H1 (cell line): Measurements from ENCODE around the gene TMEM63C.
"Not testable (repeated sequence)": the region's sequence is repeated elsewhere in the genome, so short reads cannot be mapped to it uniquely, and the experiment has no call there.

Experiments
- CREB1 ChIP-seq: IDR thresholded peaks from 2 replicates; pipeline ENCODE4 v1.6.1; 2012; ENCODE audit warnings: inconsistent platforms
- CTCF ChIP-seq, 3 experiments: IDR thresholded peaks; 1 replicate in 2 of 3; 2 replicates in 1 of 3; pipeline versions ENCODE4 v1.5.1 to v1.6.1; 2011; ENCODE audit warnings: low read length in 3 of 3, mild to moderate bottlenecking in 3 of 3, inconsistent platforms in 2 of 3, low read depth in 1 of 3, moderate library complexity in 1 of 3; ENCODE audit not compliant: insufficient read depth in 1 of 3; ENCODE audit errors: control extremely low read depth in 1 of 3
- EZH2 ChIP-seq: fragments of 200-600 bp; sonication (generic); IDR thresholded peaks from 2 replicates; pipeline ENCODE4 v1.7.1; 2012; ENCODE audit warnings: low read depth, mild to moderate bottlenecking, moderate library complexity, low read length, inconsistent platforms; ENCODE audit not compliant: severe bottlenecking
- GTF2F1 ChIP-seq: IDR thresholded peaks from 2 replicates; pipeline ENCODE4 v1.6.1; 2012; ENCODE audit warnings: low read depth, low read length, improper control_type of control experiment, borderline replicate concordance
- HDAC2 ChIP-seq, 2 experiments: fragments of 300-600 bp in 1 of 2; sonication (generic) in 1 of 2; IDR thresholded peaks; 2 replicates each; pipeline ENCODE4 v1.6.1; 2011 to 2012; ENCODE audit warnings: low read depth in 2 of 2, low read length in 2 of 2, mild to moderate bottlenecking in 2 of 2, moderate library complexity in 2 of 2, borderline replicate concordance in 1 of 2, inconsistent platforms in 1 of 2
- MAFK ChIP-seq: IDR thresholded peaks from 2 replicates; pipeline ENCODE4 v1.6.1; 2012; ENCODE audit warnings: low read depth, mild to moderate bottlenecking, improper control_type of control experiment, low read length
- MAX ChIP-seq: IDR thresholded peaks from 2 replicates; pipeline ENCODE4 v1.6.1; 2012; ENCODE audit warnings: inconsistent platforms
- RAD21 ChIP-seq, 2 experiments: IDR thresholded peaks in 1 of 2; conservative IDR thresholded peaks in 1 of 2; 2 replicates each; pipeline ENCODE4 v1.6.1; 2011; ENCODE audit warnings: low read depth in 2 of 2, low read length in 2 of 2, improper control_type of control experiment in 1 of 2, inconsistent platforms in 1 of 2, mild to moderate bottlenecking in 1 of 2, moderate library complexity in 1 of 2
- RXRA ChIP-seq: IDR thresholded peaks from 2 replicates; pipeline ENCODE4 v1.6.1; 2011; ENCODE audit warnings: low read depth, mild to moderate bottlenecking, low read length, moderate library complexity; ENCODE audit not compliant: insufficient read depth
- SP1 ChIP-seq: IDR thresholded peaks from 2 replicates; pipeline ENCODE4 v1.6.1; 2011; ENCODE audit warnings: low read depth, low read length
- SP2 ChIP-seq: IDR thresholded peaks from 2 replicates; pipeline ENCODE4 v1.6.1; 2012; ENCODE audit warnings: mild to moderate bottlenecking, low read length, inconsistent platforms
- TAF7 ChIP-seq: optimal IDR thresholded peaks from 2 replicates; pipeline ENCODE3; 2011; ENCODE audit warnings: low read depth, mild to moderate bottlenecking, inconsistent platforms, low read length, moderate library complexity, borderline replicate concordance
- TBP ChIP-seq: IDR thresholded peaks from 2 replicates; pipeline ENCODE4 v1.6.1; 2011; ENCODE audit warnings: low read depth, low read length, improper control_type of control experiment

GRCh38 chr14:77280921-77281320 is 99.3 kb downstream of the TMEM63C start:
- not testable (repeated sequence) for TF ChIP-seq EZH2; HDAC2 (IDR thresholded peaks at IDR 0.05; ENCODE audit: borderline replicate concordance in 1 of 2, low read depth in 2 of 2, low read length in 2 of 2); SP1; MAFK; CREB1; RXRA; CTCF (IDR thresholded peaks at IDR 0.05; ENCODE audit: control extremely low read depth in 1 of 3, insufficient read depth in 1 of 3, low read depth in 1 of 3, low read length in 3 of 3); TAF7; MAX; RAD21 (IDR thresholded peaks at IDR 0.05 in 1 of 2, conservative IDR thresholded peaks at IDR 0.05 in 1 of 2; ENCODE audit: low read depth in 2 of 2, low read length in 2 of 2); GTF2F1; SP2; TBP
